NB4 (cell line): ENCODE measurements around the gene SLC25A40.
"Not testable (repeated sequence)": the region's sequence is repeated elsewhere in the genome, so short reads cannot be mapped to it uniquely, and the experiment has no call there.

Source experiments
- CTCF ChIP-seq: IDR thresholded peaks from one replicate; pipeline ENCODE4 v1.5.1; 2012; ENCODE audit warnings: low read depth, low read length
- POLR2A ChIP-seq: IDR thresholded peaks from 2 replicates; pipeline ENCODE4 v1.6.1; 2011; ENCODE audit warnings: mild to moderate bottlenecking; ENCODE audit not compliant: insufficient read length; ENCODE audit errors: extremely low read depth

- TF ChIP-seq CTCF, POLR2A: not testable (repeated sequence)
Measured at GRCh38 chr7:87866533-87866932, 9.6 kb downstream of the SLC25A40 start.
